ENCODE data around the gene URM1.

The URM1 gene

DNA sequence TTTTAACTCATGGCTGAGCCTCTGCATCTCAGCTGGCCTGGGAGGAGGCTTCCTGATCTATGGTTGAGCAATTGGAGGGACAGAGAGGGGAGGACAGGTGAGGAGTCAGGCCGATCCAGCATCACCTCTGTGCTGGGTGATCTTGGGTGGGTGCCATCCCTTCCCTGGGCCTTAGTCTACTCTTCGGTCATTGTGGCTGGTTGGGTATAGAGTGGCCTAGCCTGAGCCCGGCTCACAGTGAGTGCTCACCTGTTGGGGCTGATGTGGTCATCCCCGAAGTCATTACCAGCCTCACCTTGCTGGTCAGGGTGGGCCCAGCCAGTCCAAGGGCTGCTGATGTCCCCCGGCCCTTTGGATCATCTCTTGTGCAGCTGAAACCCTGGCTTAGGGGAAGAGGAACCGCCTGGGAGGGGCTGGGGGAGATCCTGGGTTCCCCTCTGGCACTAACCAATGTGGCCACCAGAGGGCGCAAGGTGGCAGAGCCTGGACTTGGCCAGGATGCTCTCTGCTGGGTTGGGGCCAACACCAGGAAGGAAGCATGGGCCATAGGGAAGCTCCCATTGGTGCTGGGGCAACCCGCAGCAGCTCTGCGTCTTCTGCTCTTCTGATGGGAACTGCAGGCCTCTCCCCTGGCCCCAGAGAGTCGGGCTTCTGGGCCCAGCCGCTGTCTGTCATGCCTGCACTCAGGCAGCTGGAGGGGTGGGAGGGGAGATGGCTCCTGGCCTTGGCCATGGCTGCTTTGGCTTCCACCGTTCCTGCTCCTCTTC, 67.4 kb downstream of the URM1 start:
- peak; percentile 82 for DNase-seq

DNA sequence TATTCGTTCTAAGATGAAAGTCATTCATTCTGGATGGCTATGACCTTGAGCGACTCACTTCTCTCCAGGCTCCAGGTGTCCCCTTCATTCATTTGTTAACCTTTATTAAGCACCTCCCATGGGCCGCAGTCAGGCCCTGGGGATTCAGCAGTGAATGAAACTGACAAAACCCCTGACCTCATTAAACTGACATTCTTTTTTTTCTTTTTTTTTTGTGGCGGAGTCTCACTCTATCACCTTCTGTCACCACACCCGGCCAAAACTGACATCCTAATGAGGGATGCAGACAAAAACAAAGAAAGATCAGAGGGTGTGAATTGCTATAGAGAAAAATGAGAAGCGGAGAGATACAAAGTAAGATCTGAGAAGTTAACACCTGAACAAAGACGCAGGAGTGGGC, 68.1 kb downstream of the URM1 start:
- DNase-seq, result no peak
